CD4-positive, alpha-beta T cell treated with Interferon alpha-2 for 1 hour (primary cell): Measurements from ENCODE around the gene KLK2.
"Not testable (repeated sequence)": the region's sequence is repeated elsewhere in the genome, so short reads cannot be mapped to it uniquely, and the experiment has no call there.

Source experiments
- DNase-seq, 2 donors: peaks; one replicate each; pipeline ENCODE4 v3.0.0-alpha.2; 2020 to 2022

KLK2 gene

DNA sequence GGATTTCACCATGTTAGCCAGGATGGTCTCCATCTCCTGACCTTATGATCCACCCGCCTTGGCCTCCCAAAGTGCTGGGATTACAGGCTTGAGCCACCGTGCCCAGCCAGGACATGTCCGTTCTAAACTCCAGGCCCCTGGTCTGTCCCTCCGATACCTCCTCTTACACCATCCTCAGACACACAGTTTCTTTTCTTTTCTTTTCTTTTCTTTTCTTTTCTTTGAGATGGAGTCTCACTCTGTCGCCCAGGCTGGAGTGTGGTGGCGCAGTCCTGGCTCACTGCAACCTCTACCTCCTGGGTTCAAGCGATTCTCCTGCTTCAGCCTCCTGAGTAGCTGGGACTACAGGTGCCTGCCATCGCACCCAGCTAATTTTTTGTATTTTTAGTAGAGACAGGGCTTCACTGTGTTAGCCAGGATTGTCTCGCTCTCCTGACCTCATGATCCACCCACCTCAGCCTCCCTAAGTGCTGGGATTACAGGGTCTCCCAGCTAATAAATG is 22.9 kb downstream of the KLK2 start:
- DNase-seq = not testable (repeated sequence)

DNA sequence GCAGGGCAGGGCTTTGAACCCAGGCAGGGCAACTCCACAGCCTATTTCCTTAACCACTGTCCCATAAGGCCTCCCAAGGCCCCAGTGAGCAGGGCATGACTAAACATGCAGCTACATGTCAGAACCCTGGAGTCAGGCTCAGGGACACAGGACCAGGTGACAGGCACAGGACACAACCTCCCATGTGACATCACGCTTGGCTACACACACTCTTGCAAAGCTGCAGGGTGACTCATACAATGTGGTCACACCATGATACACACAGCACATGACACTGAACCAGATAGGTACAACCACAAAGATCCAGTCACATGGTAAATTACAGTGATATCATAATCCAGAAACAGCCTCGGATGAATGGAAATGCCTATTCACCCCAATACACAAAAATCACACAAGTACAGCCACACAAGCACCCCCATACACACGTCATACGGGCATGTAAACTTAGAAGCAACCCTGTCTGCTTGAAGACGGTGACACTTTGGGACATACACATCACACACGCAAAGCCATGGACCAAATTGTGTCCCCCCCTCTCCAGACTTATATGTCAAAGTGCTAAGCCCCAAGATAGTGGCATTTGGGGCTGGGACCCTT is 23.5 kb downstream of the KLK2 start:
- DNase-seq = peak in 1 of 2 donors; percentile 42

DNA sequence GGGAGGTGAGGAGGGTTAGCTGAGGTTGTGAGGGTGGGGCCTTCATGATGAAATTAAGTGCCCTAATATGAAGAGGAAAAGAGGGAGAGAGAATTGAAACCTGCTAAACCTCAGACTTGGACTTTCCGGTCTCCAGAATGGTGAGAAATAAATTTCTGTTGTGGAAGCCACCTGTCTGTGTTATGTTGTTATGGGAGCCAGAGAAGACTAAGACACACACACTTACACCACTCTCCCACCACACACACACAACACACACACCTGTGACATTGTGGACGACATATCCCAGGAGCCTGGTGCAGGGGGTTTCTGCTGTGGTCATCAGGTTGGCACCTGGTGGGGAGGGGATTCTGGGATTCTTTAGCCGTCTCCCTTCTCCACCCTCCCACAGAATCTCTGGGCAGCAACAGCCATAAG is 24.0 kb downstream of the KLK2 start:
- no peak for DNase-seq

DNA sequence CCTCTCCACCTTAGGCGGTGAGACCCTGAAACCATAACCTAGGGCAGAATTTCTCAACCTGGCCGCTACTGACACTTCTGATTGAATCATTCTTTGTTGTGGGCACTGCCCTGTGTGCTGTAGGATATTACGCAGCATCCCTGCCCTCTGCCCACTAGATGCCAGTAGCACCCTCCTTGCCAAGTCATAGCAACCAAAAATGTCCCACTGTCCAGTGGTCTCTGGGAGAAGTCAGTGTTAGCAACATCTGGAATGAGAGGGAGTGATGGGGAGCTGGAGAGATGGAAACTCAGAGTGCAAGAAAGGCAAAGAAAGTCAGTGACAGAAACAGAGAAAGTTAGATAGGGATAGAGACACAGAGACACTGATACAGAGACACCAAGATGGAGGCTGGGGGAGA is 24.4 kb downstream of the KLK2 start:
- DNase-seq = no peak

DNA sequence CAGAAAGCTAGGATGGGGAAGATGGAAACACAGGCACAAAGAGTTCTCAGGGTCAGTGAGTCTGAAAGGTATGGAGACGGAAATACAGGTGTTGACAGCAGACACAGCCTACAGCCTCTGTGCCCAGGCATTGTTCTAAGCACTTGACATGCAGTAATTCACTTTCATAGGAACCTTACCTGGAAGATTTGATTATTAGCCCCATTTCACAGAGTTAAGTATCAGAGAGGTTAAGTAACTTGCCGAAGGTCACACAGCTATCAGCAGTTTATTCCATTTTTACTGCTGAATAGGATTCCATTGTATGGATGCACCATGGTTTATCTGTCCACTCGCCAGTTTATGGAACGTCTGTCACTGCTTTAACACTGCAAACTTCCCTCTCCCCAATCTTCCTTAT is 24.8 kb downstream of the KLK2 start:
- no peak for DNase-seq

DNA sequence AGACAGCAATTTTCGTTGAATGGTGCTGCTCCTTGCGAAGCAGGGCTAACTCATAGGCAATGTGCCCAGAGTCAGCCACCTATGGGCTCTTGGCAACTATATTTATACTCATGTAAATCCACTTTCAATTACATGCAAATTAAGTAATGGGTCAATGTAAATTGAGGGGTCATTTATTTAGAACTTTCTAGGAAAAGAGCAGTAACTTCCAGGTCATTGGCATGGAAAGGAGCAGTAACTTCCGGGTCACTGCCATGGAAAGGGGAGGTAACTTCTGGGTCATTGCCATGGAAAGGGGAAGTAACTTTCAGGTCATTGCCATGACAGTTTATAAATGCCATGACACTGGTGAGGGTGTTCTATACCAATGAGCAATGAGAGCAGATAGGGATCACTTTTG is 26.3 kb downstream of the KLK2 start:
- no peak for DNase-seq

DNA sequence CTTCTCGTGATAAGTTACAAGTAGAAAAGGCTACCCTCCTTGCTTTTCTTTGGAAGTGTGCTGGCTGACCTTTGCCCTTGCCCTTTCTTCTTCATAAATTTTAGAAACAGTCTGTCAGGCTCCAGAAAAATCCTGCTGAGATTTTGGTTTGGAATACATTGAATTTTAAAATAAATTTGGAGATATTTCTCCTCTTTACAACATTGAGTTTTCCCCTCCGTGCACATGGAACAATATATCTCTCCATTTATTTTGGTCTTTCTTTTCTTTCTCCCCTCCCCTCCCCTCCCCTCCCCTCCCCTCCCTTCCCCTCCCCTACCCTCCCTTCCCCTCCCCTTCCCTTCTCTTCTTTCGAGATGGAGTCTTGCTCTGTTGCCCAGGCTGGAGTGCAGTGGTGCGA is 29.4 kb downstream of the KLK2 start:
- DNase-seq = no peak

DNA sequence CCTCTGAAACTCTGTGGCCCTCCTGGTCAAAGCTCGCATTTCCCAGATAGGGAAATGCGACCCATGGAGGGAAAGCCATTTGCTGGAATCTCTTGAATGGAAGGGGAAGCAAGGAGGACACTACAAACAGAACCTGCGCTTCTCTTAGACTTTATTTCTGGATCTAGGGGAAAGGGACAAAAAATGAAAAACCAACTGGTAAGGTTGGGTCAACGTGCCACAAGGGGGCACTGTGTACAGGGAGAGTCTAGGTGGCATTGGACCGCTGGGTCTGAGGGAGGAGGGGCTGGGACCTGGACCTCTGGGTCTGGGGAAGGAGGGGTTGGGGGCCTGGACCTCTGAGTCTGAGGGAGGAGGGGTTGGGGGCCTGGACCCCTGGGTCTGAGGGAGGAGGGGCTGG is 33.0 kb downstream of the KLK2 start:
- no peak for DNase-seq

DNA sequence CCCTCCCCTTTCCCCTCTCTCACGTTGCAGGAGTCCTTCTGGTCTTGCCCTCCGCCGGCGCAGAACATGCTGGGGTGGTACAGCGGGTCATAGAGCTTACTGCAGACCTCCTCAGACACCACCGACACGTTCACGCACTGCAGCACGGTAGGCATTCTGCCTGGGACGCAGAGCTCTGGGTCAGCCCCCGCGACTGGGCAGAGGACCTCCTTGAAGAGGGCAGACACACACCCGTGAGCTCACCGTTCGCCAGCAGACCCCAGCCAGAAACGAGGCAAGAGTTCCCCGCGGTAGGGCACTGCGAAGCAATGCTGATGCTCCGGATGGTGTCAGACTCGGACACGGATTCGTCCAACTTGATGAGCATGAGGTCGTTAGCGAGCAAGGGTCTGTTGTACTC is 35.1 kb downstream of the KLK2 start:
- no peak for DNase-seq

DNA sequence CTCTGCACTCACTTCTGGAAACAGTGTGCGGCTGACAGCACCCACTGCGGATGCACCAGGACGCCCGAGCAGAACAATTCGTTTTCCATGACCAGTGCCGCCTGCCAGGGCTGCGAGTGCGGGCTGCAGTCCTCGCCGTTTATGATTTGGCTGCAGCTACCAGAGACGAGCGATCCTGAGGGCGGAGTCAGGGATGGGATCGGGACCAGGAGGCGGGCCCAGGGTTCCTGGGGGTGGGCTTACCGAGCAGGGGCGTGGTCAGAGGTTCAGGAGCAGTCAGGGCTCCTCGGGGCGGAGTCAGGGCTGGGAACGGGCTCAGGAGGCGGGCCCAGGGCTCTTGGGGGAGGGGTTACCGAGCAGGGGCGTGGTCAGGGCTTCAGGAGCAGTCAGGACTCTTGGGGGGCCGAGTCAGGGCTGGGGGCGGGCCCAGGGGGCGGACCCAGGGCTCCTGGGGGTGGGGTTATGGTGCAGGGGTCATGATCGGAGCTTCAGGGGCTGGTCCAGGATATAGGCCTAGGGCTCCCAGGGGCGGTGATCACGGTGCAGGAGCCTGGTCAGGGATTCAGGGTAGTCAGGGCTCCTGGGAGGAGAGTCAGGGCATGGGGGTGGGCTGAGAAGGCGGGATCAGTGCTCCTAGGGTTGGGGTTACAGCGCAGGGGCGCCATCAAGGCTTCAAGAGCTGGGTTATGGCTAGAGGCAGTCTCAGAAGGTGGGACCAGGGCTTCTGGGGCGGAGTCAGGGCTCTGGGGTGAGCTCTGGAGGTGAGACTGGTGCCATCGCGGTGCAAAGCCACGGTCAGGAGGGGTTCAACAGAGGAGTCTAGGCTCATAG is 36.2 kb downstream of the KLK2 start:
- peak in 1 of 2 donors; percentile 4 for DNase-seq

DNA sequence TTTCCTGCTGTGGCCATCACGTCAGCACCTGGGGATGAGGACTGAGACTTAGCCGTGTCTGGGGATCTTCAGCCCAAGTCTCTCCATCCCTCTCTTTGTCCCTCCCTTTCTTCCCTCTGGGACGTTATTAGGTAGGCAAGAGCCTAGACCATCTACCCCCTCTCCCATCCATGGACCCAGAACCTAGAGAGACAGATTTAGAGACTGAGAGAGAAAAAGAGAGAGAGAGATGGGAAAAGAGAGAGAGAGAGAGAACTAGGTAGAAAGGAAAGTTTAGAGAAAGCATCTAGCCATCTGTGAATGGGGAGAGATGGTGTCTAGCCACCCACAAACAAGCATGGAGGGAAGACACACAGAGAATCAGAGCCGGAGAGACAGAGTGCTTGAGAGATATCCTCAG is 37.5 kb downstream of the KLK2 start:
- no peak for DNase-seq

DNA sequence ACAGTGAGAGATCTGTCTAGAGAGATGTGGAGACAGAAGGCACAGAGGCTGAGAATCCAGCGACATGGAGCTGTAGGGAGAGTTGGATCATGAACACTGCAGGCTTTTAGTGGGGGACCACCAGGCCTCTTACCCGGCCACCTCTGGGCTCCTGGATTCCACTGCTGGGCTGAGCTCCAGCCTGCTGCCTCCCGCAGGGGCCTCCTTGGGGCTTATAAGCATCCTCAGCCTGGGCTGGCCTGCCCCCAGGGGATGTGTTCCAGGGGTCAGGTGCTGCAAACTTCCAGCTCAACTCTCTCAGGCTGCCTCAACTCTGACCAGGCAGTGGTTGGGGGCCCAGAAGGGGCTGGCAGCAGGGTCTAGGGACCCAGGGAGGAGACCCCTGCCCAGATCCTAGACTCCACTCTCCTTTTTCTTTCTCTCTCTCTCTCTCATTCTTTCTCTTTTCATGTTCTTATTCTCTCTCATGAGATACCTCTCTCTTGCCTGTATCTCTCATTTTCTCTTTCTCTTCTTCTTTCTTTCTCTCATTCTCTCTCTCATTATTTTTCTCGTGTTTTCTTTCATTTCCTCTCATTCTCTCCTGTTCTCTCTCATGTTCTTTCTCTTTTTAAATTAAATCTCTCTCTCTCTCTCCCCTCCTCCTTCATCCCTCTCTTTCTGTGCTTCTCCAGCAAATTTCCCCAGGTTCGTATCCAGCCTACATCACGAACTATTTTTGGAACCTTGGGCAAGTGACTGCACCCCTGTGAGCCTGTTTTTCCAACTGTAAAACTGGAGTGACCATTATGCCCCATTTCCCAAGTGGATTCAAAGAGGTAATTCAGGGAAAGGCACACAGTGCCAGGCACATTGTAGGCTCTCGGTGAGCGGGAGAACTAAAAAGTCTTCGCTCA is 38.2 kb downstream of the KLK2 start, which contains the start of gene KLK4:
Gene KLK4 (minus strand): TSS at position 190 of the 896 bp plus-strand sequence. CDS start 657 bp downstream, outside the sequence.
- no peak for DNase-seq

DNA sequence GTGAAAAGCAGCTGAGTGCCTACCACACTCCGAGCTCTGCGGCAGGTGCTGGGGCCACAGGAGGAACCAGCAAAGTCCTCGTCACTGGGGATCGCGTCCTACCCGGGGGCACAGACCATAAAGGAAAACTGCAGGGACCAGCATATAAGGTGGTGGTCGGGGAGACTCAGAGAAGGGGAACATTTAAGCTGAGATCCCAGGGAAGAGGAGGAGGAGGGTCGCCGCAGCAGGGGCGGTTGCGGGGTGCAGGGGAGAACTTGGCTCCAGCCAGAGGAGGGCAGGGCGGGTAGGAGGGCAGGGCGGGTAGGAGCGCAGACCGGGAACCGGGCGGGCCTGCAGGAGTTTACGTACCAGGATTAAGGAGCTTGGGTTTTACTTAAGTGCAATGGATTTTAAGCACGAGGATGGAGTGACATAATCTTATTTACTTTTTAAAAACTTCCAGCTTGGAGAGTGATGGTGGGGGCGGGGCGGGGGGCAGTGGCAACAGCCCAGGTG is 38.9 kb downstream of the KLK2 start:
- no peak for DNase-seq

DNA sequence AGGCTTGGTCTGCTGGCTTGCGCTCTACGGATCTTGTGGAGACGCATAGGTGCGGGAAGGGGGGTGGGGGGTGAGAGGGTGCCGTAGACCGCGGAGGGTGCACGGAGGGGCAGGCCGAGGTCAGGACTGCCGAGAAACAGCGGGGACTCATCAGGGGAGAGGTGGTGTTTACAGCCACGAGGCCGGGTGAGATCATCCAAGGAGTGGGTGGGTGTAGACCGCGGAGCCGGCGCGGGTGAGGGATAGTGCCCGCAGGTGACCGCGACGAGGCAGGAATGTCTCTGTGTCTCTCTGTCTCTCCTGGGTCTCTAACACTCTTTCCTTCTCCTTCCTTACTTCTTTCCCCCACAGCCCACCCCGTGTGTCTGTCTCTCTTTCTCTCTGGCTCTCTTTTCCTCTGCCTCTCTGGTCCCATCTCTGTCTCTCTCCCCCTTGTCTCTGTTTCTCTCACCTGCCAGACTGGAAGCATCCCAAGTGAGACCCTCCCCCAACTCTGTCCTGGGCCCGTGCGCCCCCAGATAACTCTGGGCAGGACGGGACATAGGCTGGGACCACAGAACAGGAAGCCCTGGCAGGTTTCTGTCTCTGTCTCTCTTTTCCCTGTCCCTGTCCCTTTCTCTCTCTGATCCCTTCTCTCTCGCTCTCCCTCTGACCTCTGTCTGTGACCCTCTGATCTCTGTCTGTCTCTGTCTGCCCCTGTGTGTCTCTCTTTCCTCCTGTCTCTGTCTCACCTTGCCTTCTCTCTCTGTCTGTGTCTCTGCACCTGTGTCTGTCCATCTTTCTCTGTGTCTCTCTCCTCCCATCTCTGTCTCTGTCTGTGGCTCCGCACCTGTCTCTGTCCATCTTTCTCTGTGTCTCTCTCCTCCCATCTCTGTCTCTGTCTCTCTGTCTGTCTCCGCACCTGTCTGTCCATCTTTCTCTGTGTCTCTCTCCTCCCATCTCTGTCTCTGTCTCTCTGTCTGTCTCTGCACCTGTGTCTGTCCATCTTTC is 39.8 kb downstream of the KLK2 start:
- DNase-seq = no peak

DNA sequence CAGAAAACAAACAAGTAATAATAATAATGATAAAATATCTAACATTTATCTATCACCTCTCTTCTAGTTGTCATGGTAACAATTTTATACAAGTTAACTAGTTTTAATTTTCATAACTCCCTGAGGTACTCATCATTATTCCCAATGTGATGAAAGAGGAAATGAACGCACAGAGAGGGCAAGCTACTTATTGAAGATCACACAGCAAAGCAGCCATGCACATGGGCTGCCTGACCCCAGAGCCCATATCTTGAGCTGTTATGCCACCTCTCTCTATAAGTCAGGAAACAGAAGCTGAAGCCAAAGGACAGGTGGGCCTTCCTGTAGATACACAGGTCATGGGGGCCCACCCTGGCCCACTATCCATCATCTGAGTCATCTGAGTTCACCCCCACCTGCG is 42.8 kb downstream of the KLK2 start:
- DNase-seq = no peak

DNA sequence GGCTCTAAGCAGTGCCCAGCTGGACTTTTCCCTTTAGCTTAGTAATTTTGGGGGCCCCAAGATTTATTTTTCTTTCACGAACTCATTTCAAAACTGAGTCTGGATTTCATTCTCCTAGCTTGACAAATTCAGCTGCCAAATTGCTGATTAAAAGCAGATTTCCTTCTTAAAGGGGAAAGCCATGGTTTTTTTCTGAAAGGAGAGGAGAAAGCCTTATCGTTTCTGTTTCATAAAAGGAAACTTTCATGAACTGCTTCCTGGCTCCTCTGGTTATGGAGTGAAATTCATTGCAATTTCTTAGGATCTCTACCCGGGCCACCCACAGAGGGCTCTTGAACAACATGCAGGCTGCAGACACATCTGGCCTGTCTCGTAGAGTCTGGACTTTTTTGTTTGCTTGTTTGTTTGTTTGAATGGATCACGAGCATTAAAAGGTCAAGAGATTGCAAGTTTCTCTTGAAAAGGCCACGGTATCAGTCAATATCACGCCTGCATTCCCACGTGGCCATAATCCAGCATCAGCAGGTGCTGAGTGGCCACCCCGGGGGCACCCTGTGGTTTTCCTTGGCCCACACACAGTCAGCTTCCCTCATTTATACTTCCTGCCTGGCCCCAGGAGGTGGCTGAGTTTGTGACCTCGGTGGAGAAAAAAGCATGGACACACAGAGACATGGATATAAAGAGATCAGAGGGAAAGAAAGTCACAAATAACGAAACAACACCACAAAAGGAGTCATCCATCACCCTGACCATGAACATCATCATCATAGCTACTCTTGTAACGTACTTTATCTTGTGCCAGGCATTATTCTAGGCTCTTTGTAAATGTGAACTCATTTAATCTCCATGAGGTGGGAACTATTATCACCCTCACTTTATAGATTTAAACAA is 48.4 kb downstream of the KLK2 start:
- no peak for DNase-seq

DNA sequence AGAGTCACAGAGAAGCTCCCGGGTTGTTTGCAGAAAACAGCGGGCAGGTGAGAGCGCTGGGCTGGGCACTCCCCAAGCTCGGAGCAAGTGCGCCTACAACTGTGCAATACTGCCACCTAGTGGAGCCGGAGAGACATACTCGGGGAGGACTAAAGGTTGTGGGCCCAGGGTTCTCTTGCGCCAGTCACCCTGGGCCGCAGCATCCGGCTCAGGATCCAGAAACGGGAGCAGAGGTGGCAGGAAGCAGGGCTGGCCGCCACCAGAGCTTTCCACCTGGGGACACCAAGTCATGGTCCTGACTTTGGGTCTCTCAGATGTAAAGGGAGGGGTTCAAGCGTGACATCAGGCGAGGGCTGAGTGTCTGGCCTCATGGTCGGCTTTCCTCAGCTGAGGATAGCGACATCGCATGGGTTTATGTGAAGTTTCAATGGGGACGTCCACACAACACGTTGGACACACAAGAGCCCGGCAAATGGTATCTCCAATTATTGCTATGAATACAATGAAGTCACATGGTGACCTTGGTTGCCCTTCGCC is 49.1 kb downstream of the KLK2 start:
- DNase-seq = peak; percentile 72 to 78

DNA sequence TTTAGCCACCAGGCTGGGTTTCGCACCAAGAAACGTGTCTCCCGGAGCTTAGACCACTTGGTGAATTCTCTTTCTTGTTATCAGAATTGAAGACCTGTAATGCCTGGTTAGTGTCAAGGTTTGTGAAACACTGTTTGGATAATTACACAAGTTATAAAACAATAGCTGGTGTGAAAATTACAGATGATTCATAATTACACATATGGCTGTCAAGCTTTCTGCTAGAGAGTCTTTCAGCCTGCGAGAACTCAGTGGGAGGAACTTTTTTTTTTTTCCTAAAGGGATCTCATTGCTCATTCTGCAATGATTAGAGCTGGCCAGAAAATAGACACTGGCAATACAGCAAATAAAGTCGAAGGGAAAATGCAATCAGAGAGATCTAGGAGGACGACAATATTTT is 51.3 kb downstream of the KLK2 start:
- no peak for DNase-seq

DNA sequence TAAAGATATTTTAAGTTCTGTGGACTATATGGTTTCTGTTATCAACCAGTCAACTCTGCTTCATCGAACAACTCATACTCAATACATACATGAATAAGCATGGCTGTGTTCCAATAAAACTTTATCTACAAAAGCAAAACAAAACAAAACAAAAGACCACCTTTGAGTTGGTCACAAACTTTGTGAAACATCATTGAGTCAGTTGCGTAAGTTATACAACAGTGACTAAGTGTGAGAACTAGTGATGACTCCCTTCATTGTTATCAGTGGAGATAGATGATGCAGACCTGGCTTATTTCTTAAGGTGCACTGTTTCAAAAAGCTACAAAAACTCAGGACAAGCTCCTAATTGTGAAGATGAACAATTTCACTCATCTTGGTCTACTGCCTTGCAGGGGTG is 52.5 kb downstream of the KLK2 start:
- no peak for DNase-seq

DNA sequence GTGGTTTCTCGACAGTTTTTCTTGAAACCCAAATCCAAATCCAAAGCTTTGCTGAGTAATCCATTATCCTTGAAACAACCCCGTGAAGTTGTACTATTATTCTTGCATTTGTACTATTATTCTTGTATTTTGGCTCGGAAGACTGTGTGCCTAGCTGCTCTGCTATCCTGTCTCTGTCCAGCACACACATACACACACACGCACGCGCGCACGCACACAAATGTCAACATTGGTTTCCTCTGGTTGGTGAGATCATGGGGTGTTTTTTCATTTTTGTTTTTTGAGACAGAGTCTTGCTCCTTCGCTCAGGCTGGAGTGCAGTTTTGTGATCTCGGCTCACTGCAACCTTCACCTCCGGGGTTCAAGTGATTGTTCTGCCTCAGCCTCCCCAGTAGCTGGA is 52.9 kb downstream of the KLK2 start:
- DNase-seq = no peak
